ENCODE data around the gene FAM168A. TPM values are rescaled to one million over a fixed set of nuclear protein-coding genes. Genes with fewer than 3 reads are reported as not detected.

Gene FAM168A
- total RNA-seq, 1 donor from 2014 or later: 52.2 TPM

- no peaks in the 10 kb centered on the region for H3K9me3 Mint-ChIP-seq (ENCODE audit: unreplicated experiment)
- no peak overlapping the region for H3K4me3 Mint-ChIP-seq (ENCODE audit: unreplicated experiment)
- H3K4me1 Mint-ChIP-seq (ENCODE audit: unreplicated experiment): peaks cover 8% of the 10 kb centered on the region
- no peaks in the 10 kb centered on the region for H3K36me3 Mint-ChIP-seq (ENCODE audit: unreplicated experiment)
- DNase-seq (ENCODE audit: extremely low spot score, unreplicated experiment): no peak
- H3K27me3 Mint-ChIP-seq (ENCODE audit: unreplicated experiment): no peaks in the 10 kb centered on the region
- no peak overlapping the region for H3K27ac Mint-ChIP-seq (ENCODE audit: unreplicated experiment)
- TF ChIP-seq CTCF (IDR thresholded peaks at IDR 0.05): no peak
These were observed 200.3 kb downstream of the FAM168A start for GRCh38 chr11:73397468-73398131.

GRCh38 chr11:73396985-73397384 lies 200.9 kb downstream of the FAM168A start:
- no peak for TF ChIP-seq CTCF (IDR thresholded peaks at IDR 0.05)
- no peak for DNase-seq (ENCODE audit: extremely low spot score, unreplicated experiment)
- Mint-ChIP-seq H3K9me3 (ENCODE audit: unreplicated experiment) (no peaks in the 10 kb centered on the region), H3K4me3 (ENCODE audit: unreplicated experiment) (no peak overlapping the region), H3K27ac (ENCODE audit: unreplicated experiment) (no peak overlapping the region), H3K36me3 (ENCODE audit: unreplicated experiment) (no peaks in the 10 kb centered on the region), H3K4me1 (ENCODE audit: unreplicated experiment) (peaks cover 8% of the 10 kb centered on the region), H3K27me3 (ENCODE audit: unreplicated experiment) (no peaks in the 10 kb centered on the region)

- no peaks in the 10 kb centered on the region for H3K27me3 Mint-ChIP-seq (ENCODE audit: unreplicated experiment)
- no peak for DNase-seq (ENCODE audit: extremely low spot score, unreplicated experiment)
- TF ChIP-seq CTCF (IDR thresholded peaks at IDR 0.05): no peak
- H3K9me3 Mint-ChIP-seq (ENCODE audit: unreplicated experiment): no peaks in the 10 kb centered on the region
- H3K27ac Mint-ChIP-seq (ENCODE audit: unreplicated experiment): no peak overlapping the region
- H3K36me3 Mint-ChIP-seq (ENCODE audit: unreplicated experiment): no peaks in the 10 kb centered on the region
- H3K4me3 Mint-ChIP-seq (ENCODE audit: unreplicated experiment): no peak overlapping the region
- peaks cover 8% of the 10 kb centered on the region for H3K4me1 Mint-ChIP-seq (ENCODE audit: unreplicated experiment)
These were observed 201.5 kb downstream of the FAM168A start for GRCh38 chr11:73396251-73396930.

- Mint-ChIP-seq H3K4me1 (ENCODE audit: unreplicated experiment) (peaks cover 8% of the 10 kb centered on the region), H3K27ac (ENCODE audit: unreplicated experiment) (no peak overlapping the region), H3K27me3 (ENCODE audit: unreplicated experiment) (no peaks in the 10 kb centered on the region), H3K9me3 (ENCODE audit: unreplicated experiment) (no peaks in the 10 kb centered on the region), H3K36me3 (ENCODE audit: unreplicated experiment) (no peaks in the 10 kb centered on the region), H3K4me3 (ENCODE audit: unreplicated experiment) (no peak overlapping the region)
- DNase-seq (ENCODE audit: extremely low spot score, unreplicated experiment): no peak
- no peak for TF ChIP-seq CTCF (IDR thresholded peaks at IDR 0.05)
These were observed 202.4 kb downstream of the FAM168A start for GRCh38 chr11:73395297-73396208.

Data from osteocyte (in vitro differentiated cells).